Liver (tissue), 9 donors: ENCODE results near the gene BEAN1. TPM values are rescaled to one million over a fixed set of nuclear protein-coding genes. Genes with fewer than 3 reads are reported as not detected.
"Not testable (repeated sequence)": the region's sequence is repeated elsewhere in the genome, so short reads cannot be mapped to it uniquely, and the experiment has no call there.

ENCODE experiments used
- DNase-seq: peaks from one replicate; pipeline ENCODE4 v3.0.0-alpha.2; 2017; ENCODE audit warnings: low spot score
- H3K27ac ChIP-seq, 2 donors: one replicate each; pipeline ENCODE4 v1.7.0; 2013; ENCODE audit warnings: inconsistent platforms in 2 of 2, low read length in 2 of 2, control low read depth in 1 of 2, low read depth in 1 of 2, mild to moderate bottlenecking in 1 of 2
- H3K27me3 ChIP-seq, 4 donors: one replicate each; pipeline versions ENCODE4 v1.6.1 to v1.7.0; 2013; ENCODE audit warnings: low read length in 3 of 4, inconsistent platforms in 1 of 4, mild to moderate bottlenecking in 1 of 4, moderate library complexity in 1 of 4; ENCODE audit not compliant: control insufficient read depth in 4 of 4, insufficient read depth in 4 of 4
- H3K36me3 ChIP-seq, 4 donors: one replicate each; pipeline versions ENCODE4 v1.6.1 to v1.7.0; 2013; ENCODE audit warnings: low read length in 3 of 4, mild to moderate bottlenecking in 3 of 4, low read depth in 1 of 4, moderate library complexity in 1 of 4; ENCODE audit not compliant: control insufficient read depth in 4 of 4, insufficient read depth in 3 of 4
- H3K4me1 ChIP-seq, 4 donors: one replicate each; pipeline versions ENCODE4 v1.6.1 to v1.7.0; 2013; ENCODE audit warnings: low read length in 3 of 4, mild to moderate bottlenecking in 3 of 4, moderate library complexity in 1 of 4; ENCODE audit not compliant: control insufficient read depth in 4 of 4, insufficient read depth in 4 of 4
- H3K4me3 ChIP-seq, 3 donors: one replicate each; pipeline versions ENCODE4 v1.6.1 to v1.7.0; 2013; ENCODE audit warnings: low read length in 3 of 3, control low read depth in 1 of 3, low read depth in 1 of 3, mild to moderate bottlenecking in 1 of 3
- H3K9ac ChIP-seq, 2 donors: one replicate each; pipeline ENCODE4 v1.7.0; 2013; ENCODE audit warnings: low read length in 2 of 2, mild to moderate bottlenecking in 2 of 2, moderate library complexity in 2 of 2, control low read depth in 1 of 2, low read depth in 1 of 2
- H3K9me3 ChIP-seq, 4 donors: one replicate each; pipeline versions ENCODE4 v1.6.1 to v1.7.0; 2013; ENCODE audit warnings: low read length in 3 of 4; ENCODE audit not compliant: control insufficient read depth in 4 of 4
- ATF3 ChIP-seq: IDR thresholded peaks from 2 replicates; pipeline ENCODE4 v1.6.1; 2016; ENCODE audit warnings: antibody characterized with exemption
- EGR1 ChIP-seq, 2 donors: IDR thresholded peaks; 2 replicates each; pipeline ENCODE4 v1.6.1; 2016 to 2018; ENCODE audit warnings: antibody characterized with exemption in 2 of 2, low read depth in 2 of 2
- FOXA1 ChIP-seq: IDR thresholded peaks from 2 replicates; pipeline ENCODE4 v1.6.1; 2016; ENCODE audit warnings: antibody characterized with exemption
- FOXA2 ChIP-seq: IDR thresholded peaks from 2 replicates; pipeline ENCODE4 v1.6.1; 2016; ENCODE audit warnings: antibody characterized with exemption
- GABPA ChIP-seq, 2 donors: IDR thresholded peaks in 1 of 2; conservative IDR thresholded peaks in 1 of 2; 2 replicates each; pipeline ENCODE4 v1.6.1; 2016; ENCODE audit warnings: antibody characterized with exemption in 2 of 2, mild to moderate bottlenecking in 1 of 2, moderate library complexity in 1 of 2
- HNF4A ChIP-seq, 2 donors: conservative IDR thresholded peaks; 2 replicates each; pipeline ENCODE4 v1.6.1; 2016; ENCODE audit warnings: antibody characterized with exemption in 2 of 2, mild to moderate bottlenecking in 2 of 2
- HNF4G ChIP-seq: IDR thresholded peaks from 2 replicates; pipeline ENCODE4 v1.6.1; 2016; ENCODE audit warnings: antibody characterized with exemption
- MAX ChIP-seq: IDR thresholded peaks from 2 replicates; pipeline ENCODE4 v1.6.1; 2016; ENCODE audit warnings: antibody characterized with exemption
- RAD21 ChIP-seq, 2 donors: IDR thresholded peaks; 2 replicates each; pipeline ENCODE4 v1.6.1; 2016; ENCODE audit warnings: antibody characterized with exemption in 2 of 2, mild to moderate bottlenecking in 2 of 2
- RXRA ChIP-seq, 2 donors: IDR thresholded peaks; 2 replicates each; pipeline ENCODE4 v1.6.1; 2017 to 2018; ENCODE audit warnings: antibody characterized with exemption in 2 of 2, mild to moderate bottlenecking in 1 of 2
- TAF1 ChIP-seq: conservative IDR thresholded peaks from 2 replicates; pipeline ENCODE4 v1.6.1; 2016; ENCODE audit warnings: antibody characterized with exemption, mild to moderate bottlenecking
- YY1 ChIP-seq: IDR thresholded peaks from 2 replicates; pipeline ENCODE4 v1.6.1; 2016; ENCODE audit warnings: antibody characterized with exemption, mild to moderate bottlenecking
- ZBTB33 ChIP-seq: IDR thresholded peaks from 2 replicates; pipeline ENCODE4 v1.6.1; 2016; ENCODE audit warnings: antibody characterized with exemption
- WGBS: extraction: QIAGEN DNeasy Blood & Tissue Kit; methylation state at CpG from one replicate; pipeline ENCODE4 v1.1.7; 2013; 5-methylcytosine and 5-hydroxymethylcytosine counted together
- polyA plus RNA-seq, 2 donors: library from polyadenylated mRNA; stranded (reverse) in 1 of 2; unstranded in 1 of 2; fragments of 200-250 nt in 1 of 2; fragments of >200 nt in 1 of 2; fragmentation: Nextera tagmentation in 1 of 2; extraction: Ambion mirVana in 1 of 2; gene quantifications; one replicate each; pipeline versions ENCODE4 v1.2.1 to v1.2.3, GENCODE V29; 2013 to 2015
- total RNA-seq, 2 donors: library from RNA; depleted of rRNA; stranded (reverse); fragments of >200 nt; gene quantifications; one replicate each; pipeline ENCODE4 v1.2.3, GENCODE V29; 2014
- TF ChIP-seq, protein P1 (sequence below): fragments of 150-350 bp; IDR thresholded peaks from 2 replicates; pipeline ENCODE4 v1.5.1; 2017; ENCODE audit warnings: improper control_type of control experiment, low read depth, low read length; ENCODE audit not compliant: missing input control
- TF ChIP-seq, protein P2 (sequence below): IDR thresholded peaks from 2 replicates; pipeline ENCODE4 v1.6.1; 2016; ENCODE audit warnings: antibody characterized with exemption, mild to moderate bottlenecking
- donor health status: healthy.
- donor health status: healthy.
- donor health status: healthy.
- donor health status: healthy.
- donor health status: healthy.

The BEAN1 gene
- total and polyA plus RNA-seq, 4 donors, result 0.22 to 0.99 (median 0.25) TPM; not detected in 1

DNA sequence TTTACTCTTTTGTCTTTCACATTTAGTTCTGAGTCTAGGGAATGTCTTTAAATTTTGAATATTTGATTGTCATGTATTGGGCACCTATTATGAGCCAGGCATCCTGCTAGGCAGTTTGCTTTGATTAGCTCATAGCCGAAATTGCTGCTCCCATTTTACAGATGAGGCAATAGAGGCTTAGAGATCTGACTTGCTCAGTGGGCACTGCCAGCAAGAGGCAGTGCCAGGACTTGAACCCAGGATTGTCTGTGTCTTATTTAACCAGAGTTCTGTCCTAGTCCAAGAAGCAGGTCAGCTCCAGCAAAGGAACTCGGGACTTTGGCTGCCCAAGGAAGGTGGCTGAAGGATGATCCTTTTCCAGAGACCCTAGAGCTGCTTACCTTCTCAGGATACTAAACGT lies 24.5 kb downstream of the BEAN1 start:
- Histone ChIP-seq H3K4me1 (peaks cover 0 to 8% (median 6%) of the 10 kb centered on the region in 4 donors), H3K9me3 (no peaks in the 10 kb centered on the region), H3K4me3 (no peak overlapping the region), H3K27me3 (no peaks in the 10 kb centered on the region), H3K36me3 (no peaks in the 10 kb centered on the region), H3K27ac (no peak overlapping the region), H3K9ac (no peak overlapping the region)
- TF ChIP-seq RXRA (IDR thresholded peaks at IDR 0.05) (no peak), FOXA1 (no peak), ZBTB33 (no peak), GABPA (IDR thresholded peaks at IDR 0.05 in 1 of 2, conservative IDR thresholded peaks at IDR 0.05 in 1 of 2) (no peak), HNF4G (no peak), ATF3 (no peak), YY1 (no peak), MAX (no peak), RAD21 (IDR thresholded peaks at IDR 0.05) (no peak), EGR1 (IDR thresholded peaks at IDR 0.05; ENCODE audit: low read depth in 2 of 2) (no peak), TAF1 (no peak), FOXA2 (no peak), HNF4A (conservative IDR thresholded peaks at IDR 0.05) (no peak)
- TF ChIP-seq, protein P1, sequence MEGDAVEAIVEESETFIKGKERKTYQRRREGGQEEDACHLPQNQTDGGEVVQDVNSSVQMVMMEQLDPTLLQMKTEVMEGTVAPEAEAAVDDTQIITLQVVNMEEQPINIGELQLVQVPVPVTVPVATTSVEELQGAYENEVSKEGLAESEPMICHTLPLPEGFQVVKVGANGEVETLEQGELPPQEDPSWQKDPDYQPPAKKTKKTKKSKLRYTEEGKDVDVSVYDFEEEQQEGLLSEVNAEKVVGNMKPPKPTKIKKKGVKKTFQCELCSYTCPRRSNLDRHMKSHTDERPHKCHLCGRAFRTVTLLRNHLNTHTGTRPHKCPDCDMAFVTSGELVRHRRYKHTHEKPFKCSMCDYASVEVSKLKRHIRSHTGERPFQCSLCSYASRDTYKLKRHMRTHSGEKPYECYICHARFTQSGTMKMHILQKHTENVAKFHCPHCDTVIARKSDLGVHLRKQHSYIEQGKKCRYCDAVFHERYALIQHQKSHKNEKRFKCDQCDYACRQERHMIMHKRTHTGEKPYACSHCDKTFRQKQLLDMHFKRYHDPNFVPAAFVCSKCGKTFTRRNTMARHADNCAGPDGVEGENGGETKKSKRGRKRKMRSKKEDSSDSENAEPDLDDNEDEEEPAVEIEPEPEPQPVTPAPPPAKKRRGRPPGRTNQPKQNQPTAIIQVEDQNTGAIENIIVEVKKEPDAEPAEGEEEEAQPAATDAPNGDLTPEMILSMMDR, result no peak
- TF ChIP-seq, protein P2, sequence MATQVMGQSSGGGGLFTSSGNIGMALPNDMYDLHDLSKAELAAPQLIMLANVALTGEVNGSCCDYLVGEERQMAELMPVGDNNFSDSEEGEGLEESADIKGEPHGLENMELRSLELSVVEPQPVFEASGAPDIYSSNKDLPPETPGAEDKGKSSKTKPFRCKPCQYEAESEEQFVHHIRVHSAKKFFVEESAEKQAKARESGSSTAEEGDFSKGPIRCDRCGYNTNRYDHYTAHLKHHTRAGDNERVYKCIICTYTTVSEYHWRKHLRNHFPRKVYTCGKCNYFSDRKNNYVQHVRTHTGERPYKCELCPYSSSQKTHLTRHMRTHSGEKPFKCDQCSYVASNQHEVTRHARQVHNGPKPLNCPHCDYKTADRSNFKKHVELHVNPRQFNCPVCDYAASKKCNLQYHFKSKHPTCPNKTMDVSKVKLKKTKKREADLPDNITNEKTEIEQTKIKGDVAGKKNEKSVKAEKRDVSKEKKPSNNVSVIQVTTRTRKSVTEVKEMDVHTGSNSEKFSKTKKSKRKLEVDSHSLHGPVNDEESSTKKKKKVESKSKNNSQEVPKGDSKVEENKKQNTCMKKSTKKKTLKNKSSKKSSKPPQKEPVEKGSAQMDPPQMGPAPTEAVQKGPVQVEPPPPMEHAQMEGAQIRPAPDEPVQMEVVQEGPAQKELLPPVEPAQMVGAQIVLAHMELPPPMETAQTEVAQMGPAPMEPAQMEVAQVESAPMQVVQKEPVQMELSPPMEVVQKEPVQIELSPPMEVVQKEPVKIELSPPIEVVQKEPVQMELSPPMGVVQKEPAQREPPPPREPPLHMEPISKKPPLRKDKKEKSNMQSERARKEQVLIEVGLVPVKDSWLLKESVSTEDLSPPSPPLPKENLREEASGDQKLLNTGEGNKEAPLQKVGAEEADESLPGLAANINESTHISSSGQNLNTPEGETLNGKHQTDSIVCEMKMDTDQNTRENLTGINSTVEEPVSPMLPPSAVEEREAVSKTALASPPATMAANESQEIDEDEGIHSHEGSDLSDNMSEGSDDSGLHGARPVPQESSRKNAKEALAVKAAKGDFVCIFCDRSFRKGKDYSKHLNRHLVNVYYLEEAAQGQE, result no peak
- 85% methylated on average over 3 of the region's 3 CpGs for WGBS
- no peak for DNase-seq

DNA sequence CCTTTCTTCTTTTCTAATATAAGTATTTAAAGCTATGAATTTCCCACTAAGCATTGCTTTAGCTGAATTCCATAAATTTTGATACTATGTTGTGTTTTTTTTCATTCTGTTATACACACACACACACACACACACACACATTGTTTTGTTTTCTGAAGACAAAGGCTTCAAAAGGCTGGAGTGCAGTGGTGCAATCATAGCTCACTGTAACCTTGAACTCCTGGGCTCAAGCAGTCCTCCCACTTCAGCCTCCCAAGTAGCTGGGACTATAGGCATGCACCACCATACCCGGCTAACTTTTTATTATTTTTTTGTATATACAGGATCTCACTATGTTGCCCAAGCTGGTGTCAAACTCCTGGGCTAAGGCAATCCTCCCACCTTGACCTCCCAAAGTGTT lies 26.1 kb downstream of the BEAN1 start:
- H3K36me3 ChIP-seq, result not testable (repeated sequence)
- 96% methylated on average over 1 of the region's 1 CpG for WGBS

More for the DNA sequence above, 26.1 kb downstream of the BEAN1 start:
- H3K9me3 ChIP-seq, H3K4me1 ChIP-seq, H3K27me3 ChIP-seq, H3K27ac ChIP-seq, DNase-seq, H3K9ac ChIP-seq, H3K4me3 ChIP-seq: not testable (repeated sequence)
